CD4-positive, alpha-beta T cell (primary cell): ENCODE data around the gene MYH10. TPM values are rescaled to one million over a fixed set of nuclear protein-coding genes. Genes with fewer than 3 reads are reported as not detected.

Experiments
- ATAC-seq: fragments of 200-7000 bp; cut with Tn5 transposase; one replicate; pipeline ENCODE4 v1.10.0; 2022; ENCODE audit warnings: mild to moderate bottlenecking; ENCODE audit not compliant: poor library complexity
- CTCF ChIA-PET: fragments of 350-600 bp; sonication (Branson Sonifier 250); formaldehyde crosslinking; loops from one replicate; lab custom pipeline; 2021; ENCODE audit warnings: antibody characterized with exemption, inconsistent platforms; lab: Charles Lee
- POLR2A ChIA-PET: fragments of 350-600 bp; sonication (Branson Sonifier 250); formaldehyde crosslinking; loops from one replicate; lab custom pipeline; 2021; ENCODE audit warnings: antibody characterized with exemption, inconsistent platforms; lab: Charles Lee
- DNase-seq, 14 experiments: peaks; one replicate each; pipeline ENCODE4 v3.0.0-alpha.2; 2013 to 2020; ENCODE audit warnings: mixed read lengths in 2 of 14
- H3K27ac ChIP-seq, 2 donors: one replicate each; pipeline versions ENCODE4 v1.5.1 to v1.7.0; 2013; ENCODE audit warnings: low read length in 2 of 2, low read depth in 1 of 2, mild to moderate bottlenecking in 1 of 2
- H3K27me3 ChIP-seq, 2 experiments: 1 replicate in 1 of 2; 2 replicates in 1 of 2; pipeline versions ENCODE4 v1.6.1 to v1.7.0; 2013; ENCODE audit warnings: low read length in 2 of 2, control low read depth in 1 of 2, mild to moderate bottlenecking in 1 of 2, moderate library complexity in 1 of 2; ENCODE audit not compliant: insufficient read depth in 2 of 2, control insufficient read depth in 1 of 2
- H3K36me3 ChIP-seq: one replicate; pipeline ENCODE4 v1.6.1; 2013; ENCODE audit warnings: low read length, control low read depth; ENCODE audit not compliant: insufficient read depth
- H3K4me1 ChIP-seq: one replicate; pipeline ENCODE4 v1.6.1; 2013; ENCODE audit warnings: low read length, control low read depth; ENCODE audit not compliant: insufficient read depth
- H3K4me3 ChIP-seq: one replicate; pipeline ENCODE4 v1.5.1; 2013; ENCODE audit warnings: mild to moderate bottlenecking, low read length, moderate library complexity
- H3K9me3 ChIP-seq, 2 experiments: 1 replicate in 1 of 2; 2 replicates in 1 of 2; pipeline versions ENCODE4 v1.6.1 to v1.7.0; 2013; ENCODE audit warnings: low read length in 2 of 2, mild to moderate bottlenecking in 2 of 2, control low read depth in 1 of 2, moderate library complexity in 1 of 2; ENCODE audit not compliant: control insufficient read depth in 1 of 2, insufficient read depth in 1 of 2
- H3K27ac Mint-ChIP-seq: one replicate; pipeline ENCODE4 v1.8.0; 2020; ENCODE audit warnings: mixed read lengths
- H3K27me3 Mint-ChIP-seq: one replicate; pipeline ENCODE4 v1.8.0; 2021; ENCODE audit warnings: mixed read lengths
- H3K36me3 Mint-ChIP-seq: one replicate; pipeline ENCODE4 v1.8.0; 2021; ENCODE audit warnings: low read depth, mixed read lengths
- H3K4me1 Mint-ChIP-seq: one replicate; pipeline ENCODE4 v1.8.0; 2021; ENCODE audit warnings: low read depth, mixed read lengths
- H3K4me3 Mint-ChIP-seq: one replicate; pipeline ENCODE4 v1.8.0; 2020; ENCODE audit warnings: mild to moderate bottlenecking, mixed read lengths
- H3K9me3 Mint-ChIP-seq: one replicate; pipeline ENCODE4 v1.8.0; 2020; ENCODE audit warnings: mixed read lengths
- CTCF ChIP-seq: fragments of 200-600 bp; IDR thresholded peaks from one replicate; pipeline ENCODE4 v1.8.0; 2022; ENCODE audit warnings: antibody characterized with exemption, mild to moderate bottlenecking
- intact Hi-C, 2 experiments: fragments of 100-400 bp; cut with DNase I in 1 of 2; cut with micrococcal nuclease in 1 of 2; formaldehyde crosslinking; loops; one replicate each; pipeline versions ENCODE4 v1.15.1 to v1.9.0; 2023 to 2025; cut with DNase I, micrococcal nuclease
- total RNA-seq, 174 experiments: library from RNA in 2 of 174; stranded (reverse) in 2 of 174; gene quantifications; one replicate each; pipeline ENCODE4 v1.2.3 and lab custom pipeline; 2021 to 2026

The MYH10 gene
- total RNA-seq, 2 experiments from 2014 or later: 1.5 to 1.9 TPM

GRCh38 chr17:8459107-8459506 is 171.4 kb downstream of the MYH10 start:
- POLR2A ChIA-PET: no interaction called here

GRCh38 chr17:8458128-8458527 is 172.4 kb downstream of the MYH10 start:
- Mint-ChIP-seq H3K27me3 (no peaks in the 10 kb centered on the region), H3K27ac (no peak overlapping the region), H3K4me3 (no peak overlapping the region), H3K4me1 (peaks cover 39% of the 10 kb centered on the region), H3K9me3 (no peaks in the 10 kb centered on the region), H3K36me3 (peaks cover 95% of the 10 kb centered on the region)
- Histone ChIP-seq H3K4me1 (peaks cover 2% of the 10 kb centered on the region), H3K27me3 (no peaks in the 10 kb centered on the region), H3K4me3 (no peak overlapping the region), H3K9me3 (no peaks in the 10 kb centered on the region), H3K27ac (no peak overlapping the region), H3K36me3 (peaks cover 95% of the 10 kb centered on the region)
- DNase-seq (no peak), ATAC-seq (no peak)
- ChIA-PET POLR2A (no interaction called here), CTCF (no interaction called here)
- intact Hi-C loops: no loop called here
- no peak for TF ChIP-seq CTCF

More at GRCh38 chr17:8459107-8459506, 171.4 kb downstream of the MYH10 start:
- TF ChIP-seq CTCF: no peak
- intact Hi-C loops: no loop called here
- Mint-ChIP-seq H3K4me3 (no peak overlapping the region), H3K9me3 (no peaks in the 10 kb centered on the region), H3K36me3 (peaks cover 98% of the 10 kb centered on the region), H3K4me1 (peaks cover 43% of the 10 kb centered on the region), H3K27ac (no peak overlapping the region), H3K27me3 (no peaks in the 10 kb centered on the region)
- no peaks in the 10 kb centered on the region for H3K9me3 ChIP-seq
- H3K4me3 ChIP-seq: no peak overlapping the region
- DNase-seq: no peak
- H3K27ac ChIP-seq: no peak overlapping the region
- CTCF ChIA-PET: no interaction called here
- H3K27me3 ChIP-seq: no peaks in the 10 kb centered on the region
- H3K4me1 ChIP-seq: peaks cover 2% of the 10 kb centered on the region
- ATAC-seq: no peak
- H3K36me3 ChIP-seq: peaks cover 90% of the 10 kb centered on the region

- Histone ChIP-seq H3K27ac (no peak overlapping the region), H3K4me1 (no peaks in the 10 kb centered on the region), H3K4me3 (no peak overlapping the region), H3K9me3 (no peaks in the 10 kb centered on the region), H3K27me3 (no peaks in the 10 kb centered on the region), H3K36me3 (peaks cover 92% of the 10 kb centered on the region)
- ChIA-PET POLR2A (no interaction called here), CTCF (no interaction called here)
- H3K27ac Mint-ChIP-seq: no peak overlapping the region
- H3K27me3 Mint-ChIP-seq: no peaks in the 10 kb centered on the region
- H3K4me3 Mint-ChIP-seq: no peak overlapping the region
- DNase-seq: no peak
- H3K36me3 Mint-ChIP-seq: peaks cover 95% of the 10 kb centered on the region
- H3K9me3 Mint-ChIP-seq: no peaks in the 10 kb centered on the region
- TF ChIP-seq CTCF: no peak
- ATAC-seq: no peak
- intact Hi-C loops: no loop called here
- H3K4me1 Mint-ChIP-seq: peaks cover 40% of the 10 kb centered on the region
Measured at GRCh38 chr17:8455665-8456209, 174.8 kb downstream of the MYH10 start.
